WTC11 (cell line): ENCODE results near the gene RMI2. TPM values are rescaled to one million over a fixed set of nuclear protein-coding genes. Genes with fewer than 3 reads are reported as not detected.
A peak's percentile ranks its signal among the peaks of the same experiment; 100 is the strongest.

Experiments
- ATAC-seq: fragments of 200-7000 bp; cut with Tn5 transposase; 2 replicates; pipeline ENCODE4 v1.10.0; 2021; ENCODE audit warnings: mild to moderate bottlenecking, moderate library complexity
- CTCF ChIA-PET: fragments of 300-600 bp; sonication (Branson Sonifier 250); formaldehyde crosslinking; loops from one replicate; lab custom pipeline; 2021; ENCODE audit warnings: antibody characterized with exemption; lab: Charles Lee
- POLR2A ChIA-PET: fragments of 350-600 bp; sonication (Branson Sonifier 250); formaldehyde crosslinking; loops from one replicate; lab custom pipeline; 2021; ENCODE audit warnings: antibody characterized with exemption; lab: Charles Lee
- DNase-seq: peaks from one replicate; pipeline ENCODE4 v3.0.0; 2021; ENCODE audit warnings: low spot score
- H3K27ac Mint-ChIP-seq: 2 replicates; pipeline ENCODE4 v1.8.0; 2021; ENCODE audit warnings: mixed read lengths
- H3K27me3 Mint-ChIP-seq: 2 replicates; pipeline ENCODE4 v1.8.0; 2021; ENCODE audit warnings: low read depth, mild to moderate bottlenecking, moderate library complexity, mixed read lengths
- H3K36me3 Mint-ChIP-seq: 2 replicates; pipeline ENCODE4 v1.8.0; 2021; ENCODE audit warnings: mixed read lengths
- H3K4me1 Mint-ChIP-seq: 2 replicates; pipeline ENCODE4 v1.8.0; 2022; ENCODE audit warnings: mixed read lengths
- H3K4me3 Mint-ChIP-seq: 2 replicates; pipeline ENCODE4 v1.8.0; 2021; ENCODE audit warnings: mild to moderate bottlenecking, moderate library complexity, mixed read lengths
- H3K9me3 Mint-ChIP-seq: 2 replicates; pipeline ENCODE4 v1.8.0; 2021; ENCODE audit warnings: mixed read lengths
- ATF1 ChIP-seq: sonication (generic); formaldehyde crosslinking; IDR thresholded peaks from 2 replicates; pipeline ENCODE4 v1.8.1; 2023; ENCODE audit warnings: mild to moderate bottlenecking, moderate library complexity, missing genetic modification reagents
- CBFB ChIP-seq: sonication (generic); formaldehyde crosslinking; IDR thresholded peaks from 2 replicates; pipeline ENCODE4 v1.8.1; 2022; ENCODE audit warnings: mild to moderate bottlenecking, low read depth, missing genetic modification reagents
- ELF4 ChIP-seq: sonication (generic); formaldehyde crosslinking; IDR thresholded peaks from 2 replicates; pipeline ENCODE4 v1.8.1; 2022; ENCODE audit warnings: low read depth, mild to moderate bottlenecking, moderate library complexity, missing genetic modification reagents
- GTF2I ChIP-seq: fragments of 250-450 bp; sonication (Bioruptor Pico); conservative IDR thresholded peaks from 2 replicates; pipeline ENCODE4 v1.4.0; 2021; ENCODE audit warnings: mild to moderate bottlenecking
- HMGA2 ChIP-seq: fragments of 250-450 bp; sonication (Bioruptor Pico); IDR thresholded peaks from 2 replicates; pipeline ENCODE4 v1.4.0; 2021; ENCODE audit warnings: mild to moderate bottlenecking, moderate library complexity
- JAZF1 ChIP-seq: fragments of 250-450 bp; sonication (Bioruptor Pico); IDR thresholded peaks from 2 replicates; pipeline ENCODE4 v1.9.0; 2021; ENCODE audit warnings: moderate library complexity, mild to moderate bottlenecking, inconsistent platforms
- JUN ChIP-seq: sonication (generic); formaldehyde crosslinking; IDR thresholded peaks from 2 replicates; pipeline ENCODE4 v1.8.0; 2023; ENCODE audit warnings: mild to moderate bottlenecking, missing genetic modification reagents
- MXD4 ChIP-seq: fragments of 250-450 bp; sonication (Bioruptor Pico); IDR thresholded peaks from 2 replicates; pipeline ENCODE4 v1.8.0; 2021; ENCODE audit warnings: mild to moderate bottlenecking, moderate library complexity, borderline replicate concordance
- NFATC4 ChIP-seq: fragments of 250-450 bp; sonication (Bioruptor Pico); IDR thresholded peaks from 2 replicates; pipeline ENCODE4 v1.9.0; 2021; ENCODE audit warnings: mild to moderate bottlenecking
- NFE2L1 ChIP-seq: sonication (generic); formaldehyde crosslinking; IDR thresholded peaks from 2 replicates; pipeline ENCODE4 v1.8.1; 2023; ENCODE audit warnings: missing genetic modification reagents
- NR3C1 ChIP-seq: sonication (generic); formaldehyde crosslinking; conservative IDR thresholded peaks from 2 replicates; pipeline ENCODE4 v1.8.1; 2023; ENCODE audit warnings: low read depth, mild to moderate bottlenecking, missing genetic modification reagents
- PRRX2 ChIP-seq: fragments of 250-450 bp; sonication (Bioruptor Pico); IDR thresholded peaks from 2 replicates; pipeline ENCODE4 v1.8.0; 2021; ENCODE audit warnings: mild to moderate bottlenecking
- SMAD4 ChIP-seq: sonication (generic); formaldehyde crosslinking; IDR thresholded peaks from 2 replicates; pipeline ENCODE4 v1.8.0; 2022; ENCODE audit warnings: mild to moderate bottlenecking, missing genetic modification reagents
- SP1 ChIP-seq: sonication (generic); formaldehyde crosslinking; conservative IDR thresholded peaks from 2 replicates; pipeline ENCODE4 v1.8.1; 2022; ENCODE audit warnings: missing genetic modification reagents
- ZBTB21 ChIP-seq: sonication (generic); formaldehyde crosslinking; IDR thresholded peaks from 2 replicates; pipeline ENCODE4 v1.8.1; 2023; ENCODE audit warnings: mild to moderate bottlenecking, missing genetic modification reagents, borderline replicate concordance
- ZNF232 ChIP-seq: sonication (generic); formaldehyde crosslinking; IDR thresholded peaks from 2 replicates; pipeline ENCODE4 v1.8.0; 2022; ENCODE audit warnings: mild to moderate bottlenecking, missing genetic modification reagents
- total RNA-seq: library from RNA; stranded (reverse); gene quantifications from 3 replicates; pipeline ENCODE4 v1.2.3, GENCODE V29; 2021
- TF ChIP-seq, protein P1 (sequence below): sonication (generic); formaldehyde crosslinking; IDR thresholded peaks from 2 replicates; pipeline ENCODE4 v1.8.0; 2022; ENCODE audit warnings: mild to moderate bottlenecking, missing genetic modification reagents
- TF ChIP-seq, protein P2 (sequence below): fragments of 250-450 bp; sonication (Bioruptor Pico); IDR thresholded peaks from 2 replicates; pipeline ENCODE4 v1.9.0; 2021; ENCODE audit warnings: moderate library complexity, mild to moderate bottlenecking, inconsistent platforms, borderline replicate concordance
- TF ChIP-seq, protein P3 (sequence below): sonication (generic); formaldehyde crosslinking; IDR thresholded peaks from 2 replicates; pipeline ENCODE4 v1.8.1; 2023; ENCODE audit warnings: mild to moderate bottlenecking, missing genetic modification reagents, moderate library complexity
- TF ChIP-seq, protein P4 (sequence below): fragments of 250-450 bp; sonication (Bioruptor Pico); IDR thresholded peaks from 2 replicates; pipeline ENCODE4 v1.9.0; 2021; ENCODE audit warnings: mild to moderate bottlenecking, borderline replicate concordance
- TF ChIP-seq, protein P5 (sequence below): sonication (generic); formaldehyde crosslinking; IDR thresholded peaks from 2 replicates; pipeline ENCODE4 v1.8.1; 2022; ENCODE audit warnings: low read depth, missing genetic modification reagents, borderline replicate concordance
- TF ChIP-seq, protein P6 (sequence below): sonication (generic); formaldehyde crosslinking; IDR thresholded peaks from 2 replicates; pipeline ENCODE4 v1.8.0; 2023; ENCODE audit warnings: mild to moderate bottlenecking, missing genetic modification reagents

The RMI2 gene
- total RNA-seq, 1 experiment from 2014 or later: 79.0 TPM

DNA sequence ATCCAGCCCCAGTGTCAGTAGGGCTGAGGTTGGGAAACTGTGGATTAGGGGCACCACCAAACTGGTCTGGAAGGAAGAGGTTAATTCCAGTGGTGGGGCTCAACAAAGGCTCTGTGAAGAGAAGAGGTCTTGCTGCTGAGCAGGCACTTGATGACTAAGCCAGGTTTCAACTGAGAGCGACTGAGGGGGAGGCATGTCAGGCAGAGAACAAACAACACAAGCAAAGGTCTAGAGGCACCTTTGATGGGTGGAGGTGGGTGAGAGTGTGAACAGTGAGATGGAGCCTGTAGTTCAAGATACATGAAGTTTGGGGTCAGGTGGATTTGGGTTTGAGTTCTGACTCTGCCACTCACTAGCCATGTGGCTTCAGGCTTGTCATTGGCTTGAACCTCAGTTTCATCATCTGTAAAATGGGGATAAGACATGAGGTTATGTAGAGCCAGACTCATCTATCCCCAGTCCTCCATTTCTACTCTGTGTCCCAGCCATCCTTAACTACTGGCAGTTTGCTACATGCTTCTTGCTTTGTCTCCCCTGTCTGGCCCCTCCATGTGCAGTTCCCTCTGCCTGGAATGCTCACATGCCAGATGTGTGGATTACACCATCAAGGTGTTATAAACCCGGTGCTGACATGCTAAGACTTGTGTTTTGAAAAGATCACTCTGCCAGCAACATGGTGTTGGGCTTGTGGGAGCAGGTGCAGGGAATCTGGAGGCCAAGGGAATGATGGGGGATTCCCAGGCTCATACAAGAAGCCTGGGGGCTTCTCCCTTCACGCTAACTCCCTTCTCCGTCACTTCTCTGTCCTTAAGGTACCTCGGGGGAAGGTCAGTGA is 3.0 kb upstream of the RMI2 start:
- Mint-ChIP-seq H3K36me3 (peaks cover 14% of the 10 kb centered on the region), H3K27me3 (no peaks in the 10 kb centered on the region), H3K9me3 (peaks cover 4% of the 10 kb centered on the region; the same call in 1 of the 2 replicates), H3K4me1 (peaks cover 52% of the 10 kb centered on the region), H3K4me3 (no peak overlapping the region), H3K27ac (peak overlapping the region; percentile 84)
- ATAC-seq: no peak
- ChIA-PET CTCF (no interaction called here), POLR2A (no interaction called here)
- no peak for DNase-seq
- no peak for TF ChIP-seq GTF2I (CRISPR knock-in tag)
- TF ChIP-seq MXD4 (CRISPR knock-in tag): no peak
- no peak for TF ChIP-seq SP1 (CRISPR knock-in tag)
- TF ChIP-seq JAZF1 (CRISPR knock-in tag): no peak
- no peak for TF ChIP-seq ZBTB21
- TF ChIP-seq NR3C1 (CRISPR knock-in tag): no peak
- TF ChIP-seq SMAD4 (CRISPR knock-in tag): no peak
- TF ChIP-seq NFE2L1 (CRISPR knock-in tag): no peak
- TF ChIP-seq NFATC4: no peak
- TF ChIP-seq, protein P1, sequence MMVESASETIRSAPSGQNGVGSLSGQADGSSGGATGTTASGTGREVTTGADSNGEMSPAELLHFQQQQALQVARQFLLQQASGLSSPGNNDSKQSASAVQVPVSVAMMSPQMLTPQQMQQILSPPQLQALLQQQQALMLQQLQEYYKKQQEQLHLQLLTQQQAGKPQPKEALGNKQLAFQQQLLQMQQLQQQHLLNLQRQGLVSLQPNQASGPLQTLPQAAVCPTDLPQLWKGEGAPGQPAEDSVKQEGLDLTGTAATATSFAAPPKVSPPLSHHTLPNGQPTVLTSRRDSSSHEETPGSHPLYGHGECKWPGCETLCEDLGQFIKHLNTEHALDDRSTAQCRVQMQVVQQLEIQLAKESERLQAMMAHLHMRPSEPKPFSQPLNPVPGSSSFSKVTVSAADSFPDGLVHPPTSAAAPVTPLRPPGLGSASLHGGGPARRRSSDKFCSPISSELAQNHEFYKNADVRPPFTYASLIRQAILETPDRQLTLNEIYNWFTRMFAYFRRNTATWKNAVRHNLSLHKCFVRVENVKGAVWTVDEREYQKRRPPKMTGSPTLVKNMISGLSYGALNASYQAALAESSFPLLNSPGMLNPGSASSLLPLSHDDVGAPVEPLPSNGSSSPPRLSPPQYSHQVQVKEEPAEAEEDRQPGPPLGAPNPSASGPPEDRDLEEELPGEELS (CRISPR knock-in tag): no peak

DNA sequence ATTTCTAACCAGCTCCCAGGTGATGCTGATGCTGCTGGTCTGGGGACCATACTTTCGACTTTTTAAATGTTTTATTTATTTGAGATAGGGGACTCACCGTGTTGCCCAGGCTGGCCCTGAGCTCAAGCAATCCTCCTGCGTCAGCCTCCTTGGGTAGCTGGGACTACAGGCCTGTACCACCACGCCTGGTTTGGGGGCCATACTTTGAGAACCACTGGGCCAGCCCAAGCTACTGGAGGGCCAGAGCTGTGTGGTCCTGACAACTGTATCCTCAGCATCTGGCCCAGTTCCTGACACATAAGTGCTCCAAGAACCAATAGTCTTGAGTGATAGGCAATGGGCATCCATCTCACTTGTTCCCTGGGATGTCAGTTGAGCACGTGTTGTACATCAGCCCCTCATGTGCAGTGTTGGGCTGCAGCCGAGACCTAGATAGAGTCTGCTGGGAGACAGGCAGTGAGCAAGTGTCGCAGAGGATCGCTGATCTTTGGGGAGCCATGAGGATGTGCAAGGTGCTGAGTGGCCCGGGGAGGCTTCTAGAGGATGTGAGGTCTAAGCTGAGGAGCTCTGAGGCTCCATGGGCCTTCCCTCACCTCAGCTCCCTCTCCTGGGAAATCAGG is 1.6 kb downstream of the RMI2 start:
- H3K9me3 Mint-ChIP-seq: no peaks in the 10 kb centered on the region
- H3K27me3 Mint-ChIP-seq: no peaks in the 10 kb centered on the region
- CTCF ChIA-PET: interaction anchor here (0.5 to 2.6 kb wide), 11 partner anchors 8 to 297 kb away, joined by 3 to 14 read pairs (median 3); partner anchors contain the start of gene SOCS1
- H3K27ac Mint-ChIP-seq: peak overlapping the region; percentile 94
- peaks cover 64% of the 10 kb centered on the region for H3K4me1 Mint-ChIP-seq
- DNase-seq (no peak), ATAC-seq (no peak)
- POLR2A ChIA-PET: interaction anchor here (0.6 to 1.5 kb wide), 3 partner anchors 31 to 361 kb away, joined by 4 to 7 read pairs (median 4); partner anchors contain the start of gene SOCS1
- H3K4me3 Mint-ChIP-seq: peak overlapping the region; percentile 84
- peaks cover 29% of the 10 kb centered on the region for H3K36me3 Mint-ChIP-seq
- TF ChIP-seq JUN (CRISPR knock-in tag) (no peak), MXD4 (CRISPR knock-in tag) (no peak), ELF4 (no peak), ZNF232 (CRISPR knock-in tag) (no peak), CBFB (CRISPR knock-in tag) (no peak), SP1 (CRISPR knock-in tag) (no peak), HMGA2 (CRISPR knock-in tag) (no peak), PRRX2 (CRISPR knock-in tag) (no peak), ZBTB21 (no peak), ATF1 (CRISPR knock-in tag) (no peak)
- TF ChIP-seq, protein P2, sequence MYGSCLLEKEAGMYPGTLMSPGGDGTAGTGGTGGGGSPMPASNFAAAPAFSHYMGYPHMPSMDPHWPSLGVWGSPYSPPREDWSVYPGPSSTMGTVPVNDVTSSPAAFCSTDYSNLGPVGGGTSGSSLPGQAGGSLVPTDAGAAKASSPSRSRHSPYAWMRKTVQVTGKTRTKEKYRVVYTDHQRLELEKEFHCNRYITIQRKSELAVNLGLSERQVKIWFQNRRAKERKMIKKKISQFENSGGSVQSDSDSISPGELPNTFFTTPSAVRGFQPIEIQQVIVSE: no peak
- TF ChIP-seq, protein P3, sequence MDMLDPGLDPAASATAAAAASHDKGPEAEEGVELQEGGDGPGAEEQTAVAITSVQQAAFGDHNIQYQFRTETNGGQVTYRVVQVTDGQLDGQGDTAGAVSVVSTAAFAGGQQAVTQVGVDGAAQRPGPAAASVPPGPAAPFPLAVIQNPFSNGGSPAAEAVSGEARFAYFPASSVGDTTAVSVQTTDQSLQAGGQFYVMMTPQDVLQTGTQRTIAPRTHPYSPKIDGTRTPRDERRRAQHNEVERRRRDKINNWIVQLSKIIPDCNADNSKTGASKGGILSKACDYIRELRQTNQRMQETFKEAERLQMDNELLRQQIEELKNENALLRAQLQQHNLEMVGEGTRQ (CRISPR knock-in tag): no peak
- TF ChIP-seq, protein P4, sequence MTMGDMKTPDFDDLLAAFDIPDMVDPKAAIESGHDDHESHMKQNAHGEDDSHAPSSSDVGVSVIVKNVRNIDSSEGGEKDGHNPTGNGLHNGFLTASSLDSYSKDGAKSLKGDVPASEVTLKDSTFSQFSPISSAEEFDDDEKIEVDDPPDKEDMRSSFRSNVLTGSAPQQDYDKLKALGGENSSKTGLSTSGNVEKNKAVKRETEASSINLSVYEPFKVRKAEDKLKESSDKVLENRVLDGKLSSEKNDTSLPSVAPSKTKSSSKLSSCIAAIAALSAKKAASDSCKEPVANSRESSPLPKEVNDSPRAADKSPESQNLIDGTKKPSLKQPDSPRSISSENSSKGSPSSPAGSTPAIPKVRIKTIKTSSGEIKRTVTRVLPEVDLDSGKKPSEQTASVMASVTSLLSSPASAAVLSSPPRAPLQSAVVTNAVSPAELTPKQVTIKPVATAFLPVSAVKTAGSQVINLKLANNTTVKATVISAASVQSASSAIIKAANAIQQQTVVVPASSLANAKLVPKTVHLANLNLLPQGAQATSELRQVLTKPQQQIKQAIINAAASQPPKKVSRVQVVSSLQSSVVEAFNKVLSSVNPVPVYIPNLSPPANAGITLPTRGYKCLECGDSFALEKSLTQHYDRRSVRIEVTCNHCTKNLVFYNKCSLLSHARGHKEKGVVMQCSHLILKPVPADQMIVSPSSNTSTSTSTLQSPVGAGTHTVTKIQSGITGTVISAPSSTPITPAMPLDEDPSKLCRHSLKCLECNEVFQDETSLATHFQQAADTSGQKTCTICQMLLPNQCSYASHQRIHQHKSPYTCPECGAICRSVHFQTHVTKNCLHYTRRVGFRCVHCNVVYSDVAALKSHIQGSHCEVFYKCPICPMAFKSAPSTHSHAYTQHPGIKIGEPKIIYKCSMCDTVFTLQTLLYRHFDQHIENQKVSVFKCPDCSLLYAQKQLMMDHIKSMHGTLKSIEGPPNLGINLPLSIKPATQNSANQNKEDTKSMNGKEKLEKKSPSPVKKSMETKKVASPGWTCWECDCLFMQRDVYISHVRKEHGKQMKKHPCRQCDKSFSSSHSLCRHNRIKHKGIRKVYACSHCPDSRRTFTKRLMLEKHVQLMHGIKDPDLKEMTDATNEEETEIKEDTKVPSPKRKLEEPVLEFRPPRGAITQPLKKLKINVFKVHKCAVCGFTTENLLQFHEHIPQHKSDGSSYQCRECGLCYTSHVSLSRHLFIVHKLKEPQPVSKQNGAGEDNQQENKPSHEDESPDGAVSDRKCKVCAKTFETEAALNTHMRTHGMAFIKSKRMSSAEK: no peak
- TF ChIP-seq, protein P5, sequence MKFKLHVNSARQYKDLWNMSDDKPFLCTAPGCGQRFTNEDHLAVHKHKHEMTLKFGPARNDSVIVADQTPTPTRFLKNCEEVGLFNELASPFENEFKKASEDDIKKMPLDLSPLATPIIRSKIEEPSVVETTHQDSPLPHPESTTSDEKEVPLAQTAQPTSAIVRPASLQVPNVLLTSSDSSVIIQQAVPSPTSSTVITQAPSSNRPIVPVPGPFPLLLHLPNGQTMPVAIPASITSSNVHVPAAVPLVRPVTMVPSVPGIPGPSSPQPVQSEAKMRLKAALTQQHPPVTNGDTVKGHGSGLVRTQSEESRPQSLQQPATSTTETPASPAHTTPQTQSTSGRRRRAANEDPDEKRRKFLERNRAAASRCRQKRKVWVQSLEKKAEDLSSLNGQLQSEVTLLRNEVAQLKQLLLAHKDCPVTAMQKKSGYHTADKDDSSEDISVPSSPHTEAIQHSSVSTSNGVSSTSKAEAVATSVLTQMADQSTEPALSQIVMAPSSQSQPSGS (CRISPR knock-in tag): no peak
- TF ChIP-seq, protein P6, sequence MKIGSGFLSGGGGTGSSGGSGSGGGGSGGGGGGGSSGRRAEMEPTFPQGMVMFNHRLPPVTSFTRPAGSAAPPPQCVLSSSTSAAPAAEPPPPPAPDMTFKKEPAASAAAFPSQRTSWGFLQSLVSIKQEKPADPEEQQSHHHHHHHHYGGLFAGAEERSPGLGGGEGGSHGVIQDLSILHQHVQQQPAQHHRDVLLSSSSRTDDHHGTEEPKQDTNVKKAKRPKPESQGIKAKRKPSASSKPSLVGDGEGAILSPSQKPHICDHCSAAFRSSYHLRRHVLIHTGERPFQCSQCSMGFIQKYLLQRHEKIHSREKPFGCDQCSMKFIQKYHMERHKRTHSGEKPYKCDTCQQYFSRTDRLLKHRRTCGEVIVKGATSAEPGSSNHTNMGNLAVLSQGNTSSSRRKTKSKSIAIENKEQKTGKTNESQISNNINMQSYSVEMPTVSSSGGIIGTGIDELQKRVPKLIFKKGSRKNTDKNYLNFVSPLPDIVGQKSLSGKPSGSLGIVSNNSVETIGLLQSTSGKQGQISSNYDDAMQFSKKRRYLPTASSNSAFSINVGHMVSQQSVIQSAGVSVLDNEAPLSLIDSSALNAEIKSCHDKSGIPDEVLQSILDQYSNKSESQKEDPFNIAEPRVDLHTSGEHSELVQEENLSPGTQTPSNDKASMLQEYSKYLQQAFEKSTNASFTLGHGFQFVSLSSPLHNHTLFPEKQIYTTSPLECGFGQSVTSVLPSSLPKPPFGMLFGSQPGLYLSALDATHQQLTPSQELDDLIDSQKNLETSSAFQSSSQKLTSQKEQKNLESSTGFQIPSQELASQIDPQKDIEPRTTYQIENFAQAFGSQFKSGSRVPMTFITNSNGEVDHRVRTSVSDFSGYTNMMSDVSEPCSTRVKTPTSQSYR (CRISPR knock-in tag): no peak
